ENCODE measurements around the gene C9orf72. TPM values are rescaled to one million over a fixed set of nuclear protein-coding genes. Genes with fewer than 3 reads are reported as not detected.

The C9orf72 gene
- total and polyA plus RNA-seq, 2 of the 4 experiments (the other 2 are of a cell fraction), result 2.0 to 3.4 TPM

- Histone ChIP-seq H2BK5ac (ENCODE audit: low read depth, low read length, poor library complexity, severe bottlenecking) (no peak overlapping the region), H2BK120ac (ENCODE audit: low read depth, low read length) (no peak overlapping the region), H3K9me1 (ENCODE audit: insufficient read depth, low read length) (no peaks in the 10 kb centered on the region), H3K36me3 (ENCODE audit: control insufficient read depth, insufficient read depth, low read length) (no peaks in the 10 kb centered on the region), H3K27ac (ENCODE audit: insufficient read depth, low read length) (no peak overlapping the region), H3K9ac (ENCODE audit: low read depth, low read length) (no peak overlapping the region), H2AFZ (replicated peaks; ENCODE audit: low read length, poor library complexity) (no peak overlapping the region), H3K27me3 (ENCODE audit: control insufficient read depth, insufficient read depth, low read length) (no peaks in the 10 kb centered on the region), H3K4me2 (ENCODE audit: low read depth, low read length) (no peak overlapping the region), H3K4me1 (ENCODE audit: control insufficient read depth, insufficient read depth, low read length) (no peaks in the 10 kb centered on the region), H2BK15ac (ENCODE audit: low read depth, low read length) (no peak overlapping the region), H3K79me1 (ENCODE audit: low read depth in 1 of 2, low read length in 2 of 2) (no peaks in the 10 kb centered on the region), H3K23ac (ENCODE audit: low read depth, low read length) (no peak overlapping the region), H3K18ac (ENCODE audit: low read depth, low read length) (no peak overlapping the region), H3K4ac (ENCODE audit: low read depth, low read length) (no peak overlapping the region), H2AK5ac (ENCODE audit: low read depth, low read length) (no peak overlapping the region), H4K8ac (ENCODE audit: low read depth in 2 of 2, low read length in 2 of 2) (no peak overlapping the region), H4K91ac (ENCODE audit: insufficient read depth, low read depth, low read length) (no peak overlapping the region), H3K4me3 (ENCODE audit: insufficient read depth, low read depth, low read length) (no peak overlapping the region), H3K14ac (replicated peaks; ENCODE audit: low read depth, low read length) (no peak overlapping the region), H2BK20ac (ENCODE audit: low read depth, low read length) (no peak overlapping the region), H4K20me1 (ENCODE audit: insufficient read depth, low read length) (no peaks in the 10 kb centered on the region), H3K9me3 (ENCODE audit: control insufficient read depth, insufficient read depth, low read length) (no peaks in the 10 kb centered on the region), H4K5ac (ENCODE audit: low read depth, low read length) (no peak overlapping the region), H2AK9ac (replicated peaks; ENCODE audit: low read depth, low read length, poor library complexity) (no peak overlapping the region), H3K56ac (ENCODE audit: extremely low read depth, insufficient read depth, low read length) (no peak overlapping the region)
- POLR2A ChIA-PET (ENCODE audit: unreplicated experiment), result no interaction called here
- CTCF ChIA-PET, result no interaction called here
- BruUV-seq (replicated peaks), result no TSS peak
- dilution Hi-C loops (cut with HindIII; ENCODE audit: low sequenced_read_pairs, unreplicated experiment) (no loop called here), intact Hi-C loops (cut with micrococcal nuclease) (no loop called here), in situ Hi-C loops (cut with MboI; ENCODE audit: low sequenced_read_pairs) (no loop called here)
- DNase-seq (no peak), ATAC-seq (ENCODE audit: low read depth) (no peak)
- TF ChIP-seq BHLHE40 (IDR thresholded peaks at IDR 0.05; ENCODE audit: low read depth, low read length) (no peak), MXI1 (IDR thresholded peaks at IDR 0.05; ENCODE audit: borderline replicate concordance, low read depth, low read length) (no peak), RAD21 (IDR thresholded peaks at IDR 0.05; ENCODE audit: low read length) (no peak), CTCF (conservative IDR thresholded peaks at IDR 0.05; ENCODE audit: low read depth, low read length) (no peak), POLR2A (IDR thresholded peaks at IDR 0.05; ENCODE audit: low read depth, low read length) (no peak), CHD1 (IDR thresholded peaks at IDR 0.05; ENCODE audit: low read depth, low read length) (no peak), RCOR1 (IDR thresholded peaks at IDR 0.05; ENCODE audit: insufficient replicate concordance, low read length) (no peak), FOS (IDR thresholded peaks at IDR 0.05; ENCODE audit: low read depth, low read length) (no peak), SMC3 (IDR thresholded peaks at IDR 0.05; ENCODE audit: low read depth, low read length) (no peak)
These were observed 11.7 kb upstream of the C9orf72 start for GRCh38 chr9:27584931-27585330.
